H4 (cell line): ENCODE results near the gene TIAL1. TPM values are rescaled to one million over a fixed set of nuclear protein-coding genes. Genes with fewer than 3 reads are reported as not detected.

ENCODE experiments used
- DNase-seq: peaks from one replicate; pipeline ENCODE4 v3.0.0-alpha.2; 2015; ENCODE audit warnings: low spot score
- total RNA-seq: library from RNA; depleted of rRNA; stranded (reverse); fragments of >200 nt; shearing (Covaris generic); gene quantifications from 2 replicates; pipeline ENCODE4 v1.2.3, GENCODE V29; 2014; rRNA removed

TIAL1 gene
- total RNA-seq, 1 experiment from 2014 or later: 51.4 TPM

DNA sequence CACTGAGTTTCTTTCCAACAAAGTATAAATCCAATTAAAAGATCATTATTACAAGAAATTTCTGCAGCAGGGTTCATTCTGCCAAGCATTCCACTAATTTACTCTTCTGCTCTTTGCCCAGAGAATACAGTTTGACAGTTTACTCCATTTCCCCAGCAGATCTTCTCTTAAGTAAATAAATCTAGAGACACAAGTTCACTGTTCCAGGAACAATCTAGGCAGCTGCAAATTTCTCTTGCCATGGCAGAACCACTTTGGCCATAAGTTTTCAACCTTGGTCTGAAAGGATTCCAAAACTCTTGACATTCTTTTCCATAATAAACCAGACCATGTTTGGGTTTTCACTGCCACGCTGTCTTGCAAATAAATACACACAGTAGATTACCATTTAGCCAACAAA is 65.7 kb downstream of the TIAL1 start:
- peak; percentile 31 for DNase-seq

DNA sequence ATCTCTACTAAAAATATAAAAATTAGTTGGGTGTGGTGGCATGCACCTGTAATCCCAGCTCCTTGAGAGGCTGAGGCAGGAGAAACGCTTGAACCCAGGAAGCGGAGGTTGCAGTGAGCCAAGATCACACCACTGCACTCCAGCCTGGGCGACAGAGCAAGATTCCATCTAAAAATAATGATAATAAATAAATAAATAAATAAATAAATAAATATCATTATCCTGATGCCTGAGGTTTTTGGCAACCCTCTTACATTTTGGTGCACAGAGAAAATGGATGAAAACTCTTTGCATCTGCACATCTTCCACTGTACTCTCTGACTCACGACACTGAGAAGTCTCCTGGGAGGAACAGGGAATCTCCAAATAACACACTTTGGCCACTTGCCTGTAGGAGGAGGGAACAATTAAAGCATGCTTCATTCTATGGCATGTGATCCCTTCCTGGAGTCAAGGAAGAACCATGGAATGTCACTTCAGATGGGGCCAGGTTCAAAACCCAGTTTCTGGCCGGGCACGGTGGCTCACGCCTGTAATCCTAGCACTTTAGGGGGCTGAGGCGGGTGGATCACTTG is 68.0 kb downstream of the TIAL1 start:
- DNase-seq: peak; percentile 37

DNA sequence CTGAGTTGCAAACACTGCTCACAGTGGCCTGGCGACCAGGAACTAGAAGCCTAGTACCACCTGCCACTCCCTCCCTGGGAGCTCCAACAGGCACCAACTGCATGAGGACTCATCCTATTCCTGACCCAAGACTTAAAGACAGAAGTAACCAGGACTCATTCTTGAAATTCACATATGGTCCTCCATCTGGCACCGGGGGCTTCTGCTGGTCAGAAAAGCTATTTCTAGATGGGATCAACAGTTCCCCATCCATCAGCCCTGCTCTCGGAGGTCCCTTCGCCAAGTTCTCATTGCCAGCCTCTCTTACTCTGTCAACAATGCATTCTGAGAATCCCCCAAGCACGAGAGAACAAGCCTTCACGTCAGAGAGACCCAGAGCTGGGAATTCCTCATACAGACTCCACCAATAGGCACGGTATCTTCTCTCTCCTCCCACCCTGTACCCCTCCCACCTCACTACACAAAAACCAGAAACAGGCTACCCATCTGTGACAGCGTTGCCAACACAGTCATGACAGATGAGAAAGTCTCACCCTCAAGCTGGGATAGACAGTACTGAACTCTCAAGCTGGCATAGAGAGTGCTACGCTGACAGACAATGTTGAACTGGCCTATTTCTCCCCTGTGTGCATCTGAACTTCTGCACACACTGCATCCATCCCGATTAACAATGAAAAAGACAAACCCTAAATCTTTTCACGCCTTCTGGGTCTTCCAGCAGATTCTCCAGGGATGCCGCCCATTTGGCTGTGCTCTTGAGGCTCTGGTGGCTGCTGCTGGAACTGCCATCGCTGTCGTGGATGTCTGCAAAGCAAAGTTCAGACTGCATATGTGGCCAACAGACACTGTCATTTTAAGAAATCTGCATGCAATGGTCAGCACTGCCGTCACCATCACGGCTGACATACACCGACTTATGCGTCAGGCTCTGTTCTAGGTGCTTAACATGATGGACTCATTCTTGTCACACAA is 69.9 kb downstream of the TIAL1 start:
- DNase-seq: no peak

DNA sequence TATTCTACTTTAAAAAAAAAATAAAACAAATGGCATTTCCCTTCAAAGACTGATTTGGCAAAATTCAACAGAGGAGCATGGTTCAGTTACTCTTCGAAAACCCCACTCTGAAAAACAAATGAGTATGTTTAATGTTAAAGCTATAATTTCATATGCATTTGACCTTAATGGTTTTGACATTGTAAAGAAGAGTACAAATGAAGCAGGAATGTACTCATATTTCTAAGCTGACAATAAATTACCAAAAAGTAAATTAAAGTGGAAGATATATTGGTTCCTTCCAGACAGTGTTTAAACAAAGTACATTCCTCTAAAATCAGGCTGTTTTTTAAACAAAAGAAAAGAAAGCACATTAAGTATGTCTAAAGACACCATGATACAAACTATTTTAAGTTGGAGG is 70.6 kb downstream of the TIAL1 start:
- no peak for DNase-seq

DNA sequence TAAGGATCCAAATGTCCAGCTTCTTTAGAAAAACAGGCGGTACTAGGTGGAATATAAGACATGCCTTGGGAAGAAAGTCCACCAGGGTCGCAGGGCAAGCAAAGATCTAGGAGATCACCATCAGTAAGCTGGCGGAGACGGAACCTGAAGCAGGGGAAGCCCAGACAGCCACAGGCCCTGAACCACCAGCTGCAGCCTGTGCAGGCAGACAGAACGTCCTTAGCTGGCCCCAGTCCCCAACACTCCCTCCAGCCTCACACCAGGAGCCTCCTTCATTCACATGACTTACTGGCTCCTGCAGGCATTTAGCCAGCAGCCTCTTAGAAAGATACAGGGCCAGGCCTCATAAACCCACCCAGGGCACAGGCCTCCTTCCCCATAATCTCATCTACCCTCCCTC is 71.6 kb downstream of the TIAL1 start:
- no peak for DNase-seq

DNA sequence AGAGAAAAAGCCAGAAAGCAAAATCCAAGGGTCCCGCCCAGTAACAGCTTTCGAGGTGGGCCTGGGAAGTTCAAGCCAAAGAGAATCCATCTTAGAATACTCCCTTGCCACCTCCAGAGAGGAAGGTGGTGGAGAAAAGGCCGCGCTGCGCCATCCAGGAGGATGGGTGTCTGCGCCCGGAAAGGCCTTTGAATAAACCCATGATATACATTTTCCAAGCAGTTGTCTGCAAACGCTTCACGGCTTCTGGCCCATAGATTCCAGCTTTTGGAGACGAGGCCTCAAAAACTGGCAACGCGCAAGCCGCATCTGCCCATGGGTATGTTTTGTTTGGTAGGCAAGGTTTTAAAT is 72.1 kb downstream of the TIAL1 start:
- no peak for DNase-seq

DNA sequence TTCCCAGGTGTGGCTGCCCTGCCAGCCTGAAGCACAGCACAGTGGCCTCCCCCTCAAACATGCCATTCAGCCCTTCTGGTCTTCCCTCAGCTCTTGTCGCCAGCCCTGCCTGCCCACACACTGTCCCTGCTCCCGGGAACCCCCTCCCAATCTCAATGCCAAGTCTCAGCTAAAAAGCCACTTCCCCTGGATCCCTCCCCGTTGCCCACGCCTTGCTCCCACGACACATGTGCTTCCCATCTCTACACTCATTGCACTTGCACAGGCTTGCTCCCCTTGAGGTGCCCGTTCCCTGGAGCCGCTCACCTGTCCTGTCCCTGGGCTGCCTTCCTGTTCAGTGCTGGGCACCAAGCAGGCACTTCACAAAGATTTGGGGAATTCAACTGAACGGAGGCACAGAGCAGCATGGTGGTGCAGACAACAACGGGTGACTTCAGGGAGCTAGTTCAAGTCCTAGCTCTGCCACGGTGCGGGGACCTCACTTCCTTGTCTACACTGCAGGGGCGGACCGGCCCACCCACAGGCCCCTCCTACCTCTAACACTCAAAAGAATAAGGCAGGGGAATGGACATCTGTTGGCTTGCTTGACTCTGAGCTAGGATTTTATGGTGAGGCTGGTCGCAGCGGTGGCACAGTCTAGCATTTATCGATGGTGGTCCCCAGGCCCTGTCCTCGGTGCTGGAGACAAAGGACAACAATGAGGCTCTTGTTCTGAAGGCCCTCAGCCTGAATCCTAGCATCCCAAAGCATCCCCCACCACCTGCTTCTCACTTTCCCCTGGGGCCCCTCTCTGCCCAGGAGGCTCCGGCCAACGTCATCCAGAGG is 72.7 kb downstream of the TIAL1 start:
- no peak for DNase-seq

Other genes starting within 250 kb of the TIAL1 start
- gene RGS10, start 54.2 kb downstream of the TIAL1 start, total RNA-seq: 28.7 and 36.2 TPM in 2 replicates
- 8.8 and 10.7 TPM in 2 replicates for gene BAG3, start 54.4 kb upstream of the TIAL1 start, total RNA-seq
- 8.9 and 9.5 TPM in 2 replicates for gene INPP5F, start 129.1 kb upstream of the TIAL1 start, total RNA-seq